NCI-H774 (cell line): ENCODE measurements around the gene ANKRD13B.
"Not testable (repeated sequence)": the region's sequence is repeated elsewhere in the genome, so short reads cannot be mapped to it uniquely, and the experiment has no call there.

Source experiments
- DNase-seq: peaks from one replicate; lab custom pipeline; 2025; lab: John Stamatoyannopoulos, UW

ANKRD13B gene

GRCh38 chr17:29642171-29642611 is 49.3 kb downstream of the ANKRD13B start:
- DNase-seq, result no peak

GRCh38 chr17:29643817-29644160 is 50.9 kb downstream of the ANKRD13B start:
- DNase-seq, result no peak

- DNase-seq, result no peak
These were observed 52.7 kb downstream of the ANKRD13B start for GRCh38 chr17:29645515-29646051.

- no peak for DNase-seq
These were observed 55.1 kb downstream of the ANKRD13B start for GRCh38 chr17:29648005-29648404.

GRCh38 chr17:29649359-29649758 is 56.4 kb downstream of the ANKRD13B start:
- DNase-seq, result no peak

DNA sequence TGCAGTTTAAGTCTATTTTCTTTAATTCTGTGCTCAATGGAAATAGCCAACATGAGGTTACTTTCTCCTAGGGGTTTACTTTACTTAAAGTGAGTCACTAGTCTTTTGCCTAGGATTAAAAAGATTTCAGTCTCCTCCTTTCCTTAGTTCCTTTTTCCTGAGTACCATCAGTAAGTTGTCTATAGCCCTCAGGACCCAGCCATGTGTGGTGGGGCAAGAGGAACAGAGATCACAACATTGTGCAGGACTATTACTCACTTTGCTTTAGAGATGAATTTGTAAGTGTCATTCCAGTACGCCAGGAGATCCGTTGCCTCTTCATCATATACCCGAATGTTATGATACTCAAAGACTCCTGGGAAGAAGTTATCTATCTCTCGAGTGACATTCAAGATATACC is 57.5 kb downstream of the ANKRD13B start:
- no peak for DNase-seq

DNA sequence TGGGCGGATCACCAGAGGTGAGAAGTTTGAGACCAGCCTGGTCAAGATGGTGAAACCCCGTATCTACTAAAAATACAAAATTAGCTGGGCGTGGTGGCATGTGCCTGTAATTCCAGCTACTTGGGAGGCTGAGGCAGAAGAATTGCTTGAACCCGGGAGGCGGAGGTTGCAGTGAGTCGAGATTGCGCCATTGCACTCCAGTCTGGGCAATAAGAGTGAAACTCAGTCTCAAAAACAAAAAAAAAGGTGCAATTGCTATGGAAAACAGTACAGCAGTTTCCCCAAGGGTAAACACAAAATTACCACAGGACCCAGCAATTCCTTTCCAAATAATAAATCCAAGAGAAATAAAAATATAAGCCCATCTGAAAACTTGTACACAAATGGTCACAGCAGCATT is 59.0 kb downstream of the ANKRD13B start:
- DNase-seq, result not testable (repeated sequence)

GRCh38 chr17:29652976-29653375 is 60.0 kb downstream of the ANKRD13B start:
- no peak for DNase-seq

GRCh38 chr17:29653995-29654714 is 61.2 kb downstream of the ANKRD13B start:
- no peak for DNase-seq

GRCh38 chr17:29655323-29655722 is 62.4 kb downstream of the ANKRD13B start:
- no peak for DNase-seq

- no peak for DNase-seq
These were observed 66.2 kb downstream of the ANKRD13B start for GRCh38 chr17:29659155-29659554.

DNA sequence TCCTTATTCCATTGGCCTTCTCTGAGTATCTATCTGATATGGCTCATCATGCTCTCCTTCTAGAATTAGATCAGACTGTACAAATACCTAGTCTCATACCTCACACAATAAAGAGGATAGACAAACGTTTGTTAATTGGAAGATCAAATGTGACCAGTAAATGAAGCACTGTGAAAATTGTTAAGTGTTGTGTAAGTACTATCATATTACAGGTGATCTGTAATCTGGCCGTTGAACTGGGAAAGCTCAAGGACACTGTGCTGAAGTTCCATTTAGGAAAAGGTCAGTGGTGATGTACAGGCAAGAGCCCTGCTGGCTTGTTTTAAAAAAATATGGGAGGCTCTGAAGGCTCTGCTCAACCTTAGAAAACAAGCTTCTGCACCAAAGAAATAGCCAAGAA is 68.3 kb downstream of the ANKRD13B start:
- no peak for DNase-seq

DNA sequence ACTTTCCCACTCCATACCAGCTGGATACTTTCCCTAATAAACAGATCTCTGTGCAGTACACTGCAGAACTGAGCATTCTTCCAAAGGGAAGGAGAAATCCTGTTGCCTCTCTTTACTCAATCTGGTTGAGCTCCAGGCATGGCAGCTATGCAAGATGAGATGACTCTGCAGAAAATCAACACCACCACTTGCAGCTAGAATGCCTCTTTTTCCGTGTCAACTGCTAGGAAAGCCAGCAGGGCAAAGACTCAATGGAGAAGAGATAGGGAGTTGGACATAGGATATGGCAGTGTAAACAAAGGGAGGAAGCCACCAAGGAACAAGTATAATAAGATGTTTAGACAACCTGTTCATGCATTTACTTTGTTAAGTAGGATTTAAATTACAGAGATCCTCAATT is 70.2 kb downstream of the ANKRD13B start:
- DNase-seq, result no peak
